ENCODE measurements around the gene GRM1.

Gene GRM1

GRCh38 chr6:146056506-146056905 is 27.6 kb downstream of the GRM1 start:
- no peak for DNase-seq (ENCODE audit: low read depth)
- TF ChIP-seq CTCF (IDR thresholded peaks at IDR 0.05; ENCODE audit: low read length, missing control alignments) = no peak
- no peak overlapping the region for H3K4me3 ChIP-seq (replicated peaks; ENCODE audit: low read depth, low read length)

DNA sequence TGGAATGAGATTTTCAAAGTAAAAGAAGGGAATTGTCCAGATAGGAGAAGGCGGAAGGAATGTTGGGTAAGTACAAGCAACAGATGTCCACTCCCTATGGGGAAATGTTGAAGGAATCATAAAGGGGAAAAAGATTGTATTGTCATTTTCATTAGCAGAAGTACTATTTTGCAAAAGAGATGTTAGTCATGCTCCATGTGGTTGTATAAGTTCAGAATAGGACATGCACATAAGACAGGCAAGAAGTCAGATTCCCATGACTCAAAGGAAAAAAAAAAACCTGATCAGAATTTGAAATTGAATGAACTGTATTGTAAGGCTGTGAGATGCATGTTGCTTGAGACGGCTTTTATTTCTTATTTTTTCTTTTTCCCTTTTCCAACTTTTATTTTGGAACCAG is 36.8 kb downstream of the GRM1 start:
- DNase-seq (ENCODE audit: low read depth) = no peak
- no peak overlapping the region for H3K4me3 ChIP-seq (replicated peaks; ENCODE audit: low read depth, low read length)
- TF ChIP-seq CTCF (IDR thresholded peaks at IDR 0.05; ENCODE audit: low read length, missing control alignments) = no peak

DNA sequence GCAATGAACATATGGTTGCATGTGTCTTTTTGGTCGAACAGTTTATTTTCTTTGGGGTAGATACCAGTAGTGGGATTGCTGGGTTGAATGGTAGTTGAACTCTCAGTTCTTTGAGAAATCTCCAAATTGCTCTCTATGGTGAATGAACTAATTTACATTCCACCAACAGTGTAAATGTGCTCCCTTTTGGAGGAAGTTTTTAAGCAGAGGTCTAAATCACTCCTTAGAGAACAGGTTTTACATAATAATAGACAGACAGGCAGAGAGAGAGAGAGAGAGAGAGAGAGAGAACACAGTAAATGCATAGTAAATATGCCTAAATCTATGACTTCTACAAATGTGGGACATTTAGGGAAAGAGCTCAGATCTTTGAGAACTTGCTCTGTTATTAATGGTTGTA is 37.6 kb downstream of the GRM1 start:
- no peak for TF ChIP-seq CTCF (IDR thresholded peaks at IDR 0.05; ENCODE audit: low read length, missing control alignments)
- DNase-seq (ENCODE audit: low read depth) = no peak
- H3K4me3 ChIP-seq (replicated peaks; ENCODE audit: low read depth, low read length) = no peak overlapping the region

DNA sequence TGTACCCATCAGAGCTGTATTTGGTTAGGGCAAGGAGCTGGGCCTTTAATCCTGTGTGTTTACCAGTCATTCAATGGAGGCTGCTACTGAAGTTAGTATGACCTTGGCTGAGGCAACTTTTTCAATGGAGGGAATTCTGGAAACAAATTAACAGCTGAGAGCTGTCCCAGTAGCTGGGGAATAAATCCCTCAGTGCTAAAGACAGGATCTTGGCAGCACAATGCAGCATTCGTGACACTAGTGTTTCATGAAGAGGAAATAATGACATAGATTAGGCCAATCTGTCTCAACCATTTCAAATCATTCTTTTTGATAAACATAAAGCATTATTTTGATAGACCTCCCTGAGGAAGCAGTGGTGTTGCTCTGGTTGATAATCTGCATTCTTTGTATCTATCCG is 42.9 kb downstream of the GRM1 start:
- no peak for DNase-seq (ENCODE audit: low read depth)
- no peak for TF ChIP-seq CTCF (IDR thresholded peaks at IDR 0.05; ENCODE audit: low read length, missing control alignments)
- no peak overlapping the region for H3K4me3 ChIP-seq (replicated peaks; ENCODE audit: low read depth, low read length)

GRCh38 chr6:146077992-146078391 is 49.1 kb downstream of the GRM1 start:
- no peak for DNase-seq (ENCODE audit: low read depth)
- no peak overlapping the region for H3K4me3 ChIP-seq (replicated peaks; ENCODE audit: low read depth, low read length)
- no peak for TF ChIP-seq CTCF (IDR thresholded peaks at IDR 0.05; ENCODE audit: low read length, missing control alignments)

GRCh38 chr6:146087386-146087785 is 58.5 kb downstream of the GRM1 start:
- TF ChIP-seq CTCF (IDR thresholded peaks at IDR 0.05; ENCODE audit: low read length, missing control alignments) = no peak
- H3K4me3 ChIP-seq (replicated peaks; ENCODE audit: low read depth, low read length) = no peak overlapping the region
- DNase-seq (ENCODE audit: low read depth) = no peak

DNA sequence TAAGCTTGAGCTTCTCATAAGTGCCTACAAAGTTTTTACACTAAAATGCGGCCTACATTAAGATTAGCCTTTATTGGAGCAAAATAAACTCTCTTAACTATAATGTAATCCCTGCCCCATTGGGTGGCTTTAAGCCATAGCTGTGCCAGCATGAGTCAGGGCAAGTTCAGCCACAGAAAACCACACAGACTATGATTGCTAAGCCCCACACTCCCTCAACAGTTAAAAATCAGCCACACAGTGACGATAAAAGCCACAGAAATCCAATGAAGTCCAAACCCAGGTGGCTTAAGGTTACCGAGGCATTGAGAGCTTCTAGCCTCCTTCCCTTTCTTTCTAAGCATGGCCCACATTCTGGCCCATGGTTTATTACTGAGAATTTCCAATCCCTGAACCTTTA is 61.6 kb downstream of the GRM1 start:
- DNase-seq (ENCODE audit: low read depth) = no peak
- TF ChIP-seq CTCF (IDR thresholded peaks at IDR 0.05; ENCODE audit: low read length, missing control alignments) = no peak
- H3K4me3 ChIP-seq (replicated peaks; ENCODE audit: low read depth, low read length) = no peak overlapping the region

All from fibroblast of pulmonary artery (primary cell).